ENCODE results near the gene SLC27A5. TPM values are rescaled to one million over a fixed set of nuclear protein-coding genes. Genes with fewer than 3 reads are reported as not detected.
A peak's percentile ranks its signal among the peaks of the same experiment; 100 is the strongest.

The SLC27A5 gene
- total and polyA plus RNA-seq, 9 of the 15 experiments (the other 6 are each of a cell fraction or from before 2014, with no cell fraction given) = 42.2 to 318 (median 64.7) TPM

- TF ChIP-seq MBD1 (CRISPR knock-in tag; IDR thresholded peaks at IDR 0.05) (no peak), PCBP1 (IDR thresholded peaks at IDR 0.05; ENCODE audit: low read depth, low read length, poor library complexity, severe bottlenecking) (no peak), SRF (CRISPR knock-in tag; IDR thresholded peaks at IDR 0.05) (no peak), ZNF146 (CRISPR knock-in tag; IDR thresholded peaks at IDR 0.05; ENCODE audit: unreplicated experiment) (no peak), HNRNPUL1 (IDR thresholded peaks at IDR 0.05; ENCODE audit: low read length) (no peak), MTF1 (CRISPR knock-in tag; IDR thresholded peaks at IDR 0.05; ENCODE audit: borderline replicate concordance) (no peak), ZNF584 (CRISPR knock-in tag; IDR thresholded peaks at IDR 0.05; ENCODE audit: low read depth) (peak; percentile 54), ZHX1 (conservative IDR thresholded peaks at IDR 0.05; ENCODE audit: low read length) (0 out of 2 replicates have a peak, but pooled peaks have one; percentile 12), AFF4 (CRISPR knock-in tag; IDR thresholded peaks at IDR 0.05) (no peak; the same call in 1 of the 2 replicates), FOXJ3 (CRISPR knock-in tag; IDR thresholded peaks at IDR 0.05) (no peak), NR3C1 (CRISPR knock-in tag; IDR thresholded peaks at IDR 0.05) (no peak), CBX1 (IDR thresholded peaks at IDR 0.05; ENCODE audit: low read depth) (0 out of 2 replicates have a peak, but pooled peaks have one; percentile 40), GATAD2B (IDR thresholded peaks at IDR 0.05; ENCODE audit: borderline replicate concordance) (no peak), CBX5 (IDR thresholded peaks at IDR 0.05; ENCODE audit: borderline replicate concordance, low read depth) (no peak), PHF20 (IDR thresholded peaks at IDR 0.05; ENCODE audit: partially characterized antibody) (peak; percentile 74), SP1 (CRISPR knock-in tag; IDR thresholded peaks at IDR 0.05) (peak; percentile 87), MCM2 (IDR thresholded peaks at IDR 0.05; ENCODE audit: low read depth) (no peak), CBX3 (IDR thresholded peaks at IDR 0.05; ENCODE audit: borderline replicate concordance in 1 of 2, low read length in 2 of 2) (peak in 1 of 2 experiments; percentile 92; a peak in 2 of 3 replicates), TEAD2 (tag; IDR thresholded peaks at IDR 0.05) (no peak)
These were observed 47.6 kb upstream of the SLC27A5 start (continued) for GRCh38 chr19:58559275-58560006.

Data from K562 (cell line).